Right lobe of liver (tissue), 6 donors: Measurements from ENCODE around the gene CD244. TPM values are rescaled to one million over a fixed set of nuclear protein-coding genes. Genes with fewer than 3 reads are reported as not detected.
A peak's percentile ranks its signal among the peaks of the same experiment; 100 is the strongest.

Experiments
- ATAC-seq, 4 donors: fragments of 200-7000 bp; cut with Tn5 transposase; one replicate each; pipeline ENCODE4 v1.9.1; 2020; ENCODE audit warnings: mild to moderate bottlenecking in 4 of 4, moderate library complexity in 4 of 4
- DNase-seq, 3 donors: peaks; one replicate each; pipeline ENCODE4 v3.0.0-alpha.2; 2020
- H3K27ac ChIP-seq, 3 donors: fragments of 200-600 bp; one replicate each; pipeline ENCODE4 v1.8.0; 2022
- H3K27me3 ChIP-seq, 2 donors: fragments of 200-600 bp; one replicate each; pipeline ENCODE4 v1.8.0; 2022
- H3K36me3 ChIP-seq, 4 donors: fragments of 200-600 bp; sonication (generic) in 1 of 4; one replicate each; pipeline versions ENCODE4 v1.5.1 to v1.8.0; 2017 to 2022; ENCODE audit warnings: control low read depth in 1 of 4
- H3K4me1 ChIP-seq, 4 donors: fragments of 200-600 bp; sonication (generic) in 1 of 4; one replicate each; pipeline versions ENCODE4 v1.5.1 to v1.8.0; 2017 to 2022; ENCODE audit warnings: control low read depth in 1 of 4
- H3K4me3 ChIP-seq, 3 donors: fragments of 200-600 bp; one replicate each; pipeline ENCODE4 v1.8.0; 2022
- H3K9me3 ChIP-seq, 4 donors: fragments of 200-600 bp; sonication (generic) in 1 of 4; one replicate each; pipeline versions ENCODE4 v1.5.1 to v1.8.0; 2017 to 2022; ENCODE audit warnings: control low read depth in 1 of 4
- POLR2A ChIP-seq: fragments of 450-650 bp; IDR thresholded peaks from one replicate; pipeline ENCODE4 v1.6.1; 2017; ENCODE audit warnings: antibody characterized with exemption, mild to moderate bottlenecking
- WGBS: methylation state at CpG from one replicate; pipeline ENCODE4 v1.1.6; 2018; ENCODE audit warnings: low coverage, low lambda C conversion rate; ENCODE audit not compliant: insufficient coverage; ENCODE audit errors: missing lambda C conversion rate; 5-methylcytosine and 5-hydroxymethylcytosine counted together
- intact Hi-C, 2 donors: fragments of 100-400 bp; cut with DNase I; formaldehyde crosslinking; loops; one replicate each; pipeline versions ENCODE4 v1.11.2 to v1.14.1; 2022
- total RNA-seq, 6 experiments: library from RNA; depleted of rRNA in 2 of 6; stranded (reverse); fragments of >200 nt in 2 of 6; fragmentation: NEBNext Ultra II Directional in 3 of 6; extraction: Animal tissue kit (Norgen Biotek cat#: 25700) in 3 of 6; gene quantifications; one replicate each; pipeline versions ENCODE4 v1.1.0 to v1.2.4, GENCODE V29; 2016 to 2023
- TF ChIP-seq, protein P1 (sequence below), 4 donors: fragments of 200-600 bp in 3 of 4; fragments of 450-650 bp in 1 of 4; IDR thresholded peaks; one replicate each; pipeline versions ENCODE4 v1.5.1 to v1.8.0; 2016 to 2022; ENCODE audit warnings: antibody characterized with exemption in 4 of 4, mild to moderate bottlenecking in 2 of 4
- donor health status: DM: no; HTN: yes; CAD: no.
- donor health status: DM: no; HTN: no; CAD: no.
- donor health status: DM: no; HTN: no; CAD: no.
- donor health status: DM: no; HTN: yes; CAD: no.
- donor health status: DM: no; HTN: yes; CAD: no.

The CD244 gene
- total RNA-seq, 6 experiments from 2014 or later = 0.88 to 2.0 (median 1.2) TPM

DNA sequence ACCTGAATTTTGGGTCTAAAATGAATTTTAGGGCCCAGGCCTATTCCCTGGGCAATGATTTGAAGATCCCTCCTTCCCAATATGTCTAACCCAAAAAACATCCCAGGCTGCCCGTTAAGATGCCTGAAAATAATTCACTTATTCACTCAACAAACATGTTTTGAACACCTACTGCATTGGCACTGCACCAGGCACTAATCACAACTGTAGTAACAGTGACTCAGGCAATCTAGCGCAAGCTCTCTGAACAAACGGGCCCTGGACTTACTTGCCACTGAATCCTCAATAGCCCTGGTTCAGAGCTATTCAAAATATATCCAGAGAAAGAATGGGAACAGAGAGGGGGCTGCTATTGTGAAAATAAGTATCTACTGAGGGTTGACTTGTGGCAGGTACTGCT lies 4.2 kb downstream of the CD244 start:
- Histone ChIP-seq H3K4me3 (no peak overlapping the region), H3K4me1 (peaks cover 0 to 9% (median 3%) of the 10 kb centered on the region in 4 donors), H3K27ac (no peak overlapping the region), H3K9me3 (no peaks in the 10 kb centered on the region), H3K27me3 (no peaks in the 10 kb centered on the region), H3K36me3 (no peaks in the 10 kb centered on the region)
- WGBS = 61% methylated on average over 2 of the region's 3 CpGs
- no peak for DNase-seq
- intact Hi-C loops = no loop called here
- TF ChIP-seq POLR2A = no peak
- TF ChIP-seq, protein P1, sequence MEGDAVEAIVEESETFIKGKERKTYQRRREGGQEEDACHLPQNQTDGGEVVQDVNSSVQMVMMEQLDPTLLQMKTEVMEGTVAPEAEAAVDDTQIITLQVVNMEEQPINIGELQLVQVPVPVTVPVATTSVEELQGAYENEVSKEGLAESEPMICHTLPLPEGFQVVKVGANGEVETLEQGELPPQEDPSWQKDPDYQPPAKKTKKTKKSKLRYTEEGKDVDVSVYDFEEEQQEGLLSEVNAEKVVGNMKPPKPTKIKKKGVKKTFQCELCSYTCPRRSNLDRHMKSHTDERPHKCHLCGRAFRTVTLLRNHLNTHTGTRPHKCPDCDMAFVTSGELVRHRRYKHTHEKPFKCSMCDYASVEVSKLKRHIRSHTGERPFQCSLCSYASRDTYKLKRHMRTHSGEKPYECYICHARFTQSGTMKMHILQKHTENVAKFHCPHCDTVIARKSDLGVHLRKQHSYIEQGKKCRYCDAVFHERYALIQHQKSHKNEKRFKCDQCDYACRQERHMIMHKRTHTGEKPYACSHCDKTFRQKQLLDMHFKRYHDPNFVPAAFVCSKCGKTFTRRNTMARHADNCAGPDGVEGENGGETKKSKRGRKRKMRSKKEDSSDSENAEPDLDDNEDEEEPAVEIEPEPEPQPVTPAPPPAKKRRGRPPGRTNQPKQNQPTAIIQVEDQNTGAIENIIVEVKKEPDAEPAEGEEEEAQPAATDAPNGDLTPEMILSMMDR (IDR thresholded peaks at IDR 0.05) = no peak
- no peak for ATAC-seq

DNA sequence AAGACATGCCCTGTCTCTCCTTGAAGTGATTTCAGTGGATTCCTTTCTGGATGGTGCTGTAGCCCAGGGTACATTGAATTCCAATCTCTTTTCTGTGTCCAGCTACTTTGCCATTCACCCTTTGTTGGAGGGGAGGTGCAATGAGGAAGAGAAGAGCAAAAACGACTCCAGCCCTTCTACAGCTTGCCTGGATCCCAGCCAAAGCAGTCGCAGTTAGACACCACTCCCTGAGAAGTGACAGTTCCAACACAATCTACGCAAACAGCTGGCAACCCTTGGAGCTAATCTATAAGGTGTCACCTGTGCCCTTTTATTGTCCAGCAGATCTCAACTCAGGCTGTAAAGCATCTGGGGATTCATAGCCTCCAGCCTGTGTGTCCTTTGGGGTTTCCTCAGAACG lies 4.6 kb downstream of the CD244 start:
- ATAC-seq = no peak
- Histone ChIP-seq H3K36me3 (no peaks in the 10 kb centered on the region), H3K4me3 (no peak overlapping the region), H3K27me3 (no peaks in the 10 kb centered on the region), H3K9me3 (no peaks in the 10 kb centered on the region), H3K4me1 (peaks cover 0 to 9% (median 3%) of the 10 kb centered on the region in 4 donors), H3K27ac (no peak overlapping the region)
- no peak for DNase-seq
- intact Hi-C loops = no loop called here
- 35% methylated on average over 4 of the region's 4 CpGs for WGBS
- TF ChIP-seq, protein P1 (IDR thresholded peaks at IDR 0.05) = no peak

DNA sequence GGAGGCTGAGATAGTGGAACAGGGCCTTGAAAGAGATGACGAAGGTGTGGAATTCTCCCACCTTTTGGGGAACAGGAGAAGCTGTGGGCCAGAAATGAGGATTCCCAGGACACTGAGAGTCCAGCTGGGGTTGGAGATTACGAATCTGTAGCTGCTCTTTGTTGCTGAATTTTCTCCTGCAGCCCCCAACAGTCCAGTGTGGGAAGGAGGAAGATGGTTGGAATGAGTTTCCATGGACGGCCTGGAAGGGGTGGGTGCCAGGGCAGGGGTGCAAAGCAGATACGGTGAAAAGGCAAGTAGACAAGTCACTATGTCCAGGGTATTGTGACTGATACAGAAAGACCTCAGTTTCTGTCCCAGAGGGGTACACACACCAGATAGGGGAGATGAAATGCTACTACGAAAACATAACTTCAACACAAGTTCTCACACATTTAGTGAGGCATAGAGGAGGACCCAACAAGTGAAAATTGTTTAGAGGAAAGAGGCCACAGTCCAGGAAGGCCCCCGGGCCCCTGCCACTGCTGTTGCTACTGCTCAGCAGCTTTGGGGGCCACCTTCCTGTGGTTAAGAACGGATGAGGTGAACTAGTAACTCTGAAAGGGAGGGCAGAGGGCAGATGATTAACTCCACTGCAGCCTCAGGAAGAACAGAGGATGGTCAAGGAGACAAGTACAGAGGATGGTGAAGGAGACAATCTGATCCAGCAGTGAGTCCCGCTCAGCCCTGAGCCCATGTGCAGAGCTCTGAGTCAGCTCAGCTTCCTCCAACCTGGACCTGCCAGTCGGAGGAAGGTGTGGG lies 7.3 kb downstream of the CD244 start:
- WGBS = 57% methylated on average over 8 of the region's 9 CpGs
- intact Hi-C loops = no loop called here
- no peak overlapping the region for H3K27ac ChIP-seq

GRCh38 chr1:160853754-160854153 lies 8.9 kb downstream of the CD244 start:
- Histone ChIP-seq H3K4me1 (no peaks in the 10 kb centered on the region), H3K27me3 (no peaks in the 10 kb centered on the region), H3K4me3 (no peak overlapping the region), H3K27ac (no peak overlapping the region), H3K9me3 (no peaks in the 10 kb centered on the region), H3K36me3 (no peaks in the 10 kb centered on the region)
- TF ChIP-seq, protein P1 (IDR thresholded peaks at IDR 0.05) = no peak
- TF ChIP-seq POLR2A = no peak
- ATAC-seq = no peak
- 100% methylated on average over 2 of the region's 2 CpGs for WGBS
- no peak for DNase-seq
- intact Hi-C loops = no loop called here

More for the DNA sequence above, 7.3 kb downstream of the CD244 start:
- Histone ChIP-seq H3K27me3 (no peaks in the 10 kb centered on the region), H3K4me3 (no peak overlapping the region), H3K36me3 (no peaks in the 10 kb centered on the region), H3K4me1 (peaks cover 0 to under 1% (median 0%) of the 10 kb centered on the region in 4 donors), H3K9me3 (no peaks in the 10 kb centered on the region)
- ATAC-seq (peak in 3 of 4 donors; percentile 31 to 39 (median 36)), DNase-seq (no peak)
- TF ChIP-seq, protein P1 (IDR thresholded peaks at IDR 0.05) = no peak
- TF ChIP-seq POLR2A = no peak
